Measurements from ENCODE around the gene ARPP21.

ARPP21 gene

GRCh38 chr3:35745351-35745750, 106.0 kb downstream of the ARPP21 start:
- Histone ChIP-seq H3K9ac (no peak overlapping the region), H3K4me1 (ENCODE audit: low read depth, poor library complexity, severe bottlenecking) (no peaks in the 10 kb centered on the region), H4K20me1 (ENCODE audit: insufficient read depth) (no peaks in the 10 kb centered on the region), H3K36me3 (ENCODE audit: insufficient read depth) (no peaks in the 10 kb centered on the region), H3K4me2 (no peak overlapping the region), H2AFZ (ENCODE audit: low read depth) (no peak overlapping the region), H3K27me3 (ENCODE audit: insufficient read depth, low read depth) (no peaks in the 10 kb centered on the region), H3K4me3 (IDR thresholded peaks at IDR 0.05; ENCODE audit: insufficient read depth, low read depth, low read length) (no peak overlapping the region), H3K79me2 (ENCODE audit: insufficient read depth, low read depth) (no peaks in the 10 kb centered on the region), H3K27ac (no peak overlapping the region)
- TF ChIP-seq, protein P1, sequence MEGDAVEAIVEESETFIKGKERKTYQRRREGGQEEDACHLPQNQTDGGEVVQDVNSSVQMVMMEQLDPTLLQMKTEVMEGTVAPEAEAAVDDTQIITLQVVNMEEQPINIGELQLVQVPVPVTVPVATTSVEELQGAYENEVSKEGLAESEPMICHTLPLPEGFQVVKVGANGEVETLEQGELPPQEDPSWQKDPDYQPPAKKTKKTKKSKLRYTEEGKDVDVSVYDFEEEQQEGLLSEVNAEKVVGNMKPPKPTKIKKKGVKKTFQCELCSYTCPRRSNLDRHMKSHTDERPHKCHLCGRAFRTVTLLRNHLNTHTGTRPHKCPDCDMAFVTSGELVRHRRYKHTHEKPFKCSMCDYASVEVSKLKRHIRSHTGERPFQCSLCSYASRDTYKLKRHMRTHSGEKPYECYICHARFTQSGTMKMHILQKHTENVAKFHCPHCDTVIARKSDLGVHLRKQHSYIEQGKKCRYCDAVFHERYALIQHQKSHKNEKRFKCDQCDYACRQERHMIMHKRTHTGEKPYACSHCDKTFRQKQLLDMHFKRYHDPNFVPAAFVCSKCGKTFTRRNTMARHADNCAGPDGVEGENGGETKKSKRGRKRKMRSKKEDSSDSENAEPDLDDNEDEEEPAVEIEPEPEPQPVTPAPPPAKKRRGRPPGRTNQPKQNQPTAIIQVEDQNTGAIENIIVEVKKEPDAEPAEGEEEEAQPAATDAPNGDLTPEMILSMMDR (conservative IDR thresholded peaks at IDR 0.05; ENCODE audit: low read depth, low read length): no peak

GRCh38 chr3:35745802-35746484, 106.6 kb downstream of the ARPP21 start:
- no peak overlapping the region for H2AFZ ChIP-seq (ENCODE audit: low read depth)
- no peak overlapping the region for H3K4me2 ChIP-seq
- no peaks in the 10 kb centered on the region for H3K36me3 ChIP-seq (ENCODE audit: insufficient read depth)
- H3K4me3 ChIP-seq (IDR thresholded peaks at IDR 0.05; ENCODE audit: insufficient read depth, low read depth, low read length): no peak overlapping the region
- no peaks in the 10 kb centered on the region for H3K27me3 ChIP-seq (ENCODE audit: insufficient read depth, low read depth)
- H3K27ac ChIP-seq: no peak overlapping the region
- H4K20me1 ChIP-seq (ENCODE audit: insufficient read depth): no peaks in the 10 kb centered on the region
- no peaks in the 10 kb centered on the region for H3K79me2 ChIP-seq (ENCODE audit: insufficient read depth, low read depth)
- H3K9ac ChIP-seq: no peak overlapping the region
- no peaks in the 10 kb centered on the region for H3K4me1 ChIP-seq (ENCODE audit: low read depth, poor library complexity, severe bottlenecking)
- TF ChIP-seq, protein P1 (conservative IDR thresholded peaks at IDR 0.05; ENCODE audit: low read depth, low read length): no peak

DNA sequence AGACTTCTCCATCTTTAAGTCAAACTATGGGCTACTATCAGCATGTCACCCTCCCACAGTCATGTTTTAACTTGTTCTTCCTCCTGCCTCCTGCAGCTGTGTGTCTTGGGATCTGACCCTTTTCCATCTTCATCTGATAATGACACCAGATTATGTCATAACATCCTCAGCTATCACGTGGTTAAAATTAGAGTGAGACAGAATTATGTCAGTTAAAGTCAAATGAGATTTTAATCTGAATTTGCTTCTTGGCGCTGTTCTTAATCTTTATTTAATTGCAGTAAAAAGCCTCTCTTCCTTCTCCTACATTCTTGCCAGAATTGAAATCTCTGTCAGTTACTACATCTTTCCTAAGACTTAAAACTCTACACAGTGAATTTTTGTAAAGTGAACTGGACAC, 107.2 kb downstream of the ARPP21 start:
- Histone ChIP-seq H3K4me1 (ENCODE audit: low read depth, poor library complexity, severe bottlenecking) (no peaks in the 10 kb centered on the region), H3K9ac (no peak overlapping the region), H3K4me3 (IDR thresholded peaks at IDR 0.05; ENCODE audit: insufficient read depth, low read depth, low read length) (no peak overlapping the region), H3K27ac (no peak overlapping the region), H3K36me3 (ENCODE audit: insufficient read depth) (no peaks in the 10 kb centered on the region), H3K27me3 (ENCODE audit: insufficient read depth, low read depth) (no peaks in the 10 kb centered on the region), H3K4me2 (no peak overlapping the region), H4K20me1 (ENCODE audit: insufficient read depth) (no peaks in the 10 kb centered on the region), H2AFZ (ENCODE audit: low read depth) (no peak overlapping the region), H3K79me2 (ENCODE audit: insufficient read depth, low read depth) (no peaks in the 10 kb centered on the region)
- TF ChIP-seq, protein P1 (conservative IDR thresholded peaks at IDR 0.05; ENCODE audit: low read depth, low read length): no peak

- Histone ChIP-seq H2AFZ (ENCODE audit: low read depth) (no peak overlapping the region), H4K20me1 (ENCODE audit: insufficient read depth) (no peaks in the 10 kb centered on the region), H3K79me2 (ENCODE audit: insufficient read depth, low read depth) (no peaks in the 10 kb centered on the region), H3K27ac (no peak overlapping the region), H3K36me3 (ENCODE audit: insufficient read depth) (no peaks in the 10 kb centered on the region), H3K4me3 (IDR thresholded peaks at IDR 0.05; ENCODE audit: insufficient read depth, low read depth, low read length) (no peak overlapping the region), H3K4me2 (no peak overlapping the region), H3K27me3 (ENCODE audit: insufficient read depth, low read depth) (no peaks in the 10 kb centered on the region), H3K9ac (no peak overlapping the region), H3K4me1 (ENCODE audit: low read depth, poor library complexity, severe bottlenecking) (no peaks in the 10 kb centered on the region)
- TF ChIP-seq, protein P1 (conservative IDR thresholded peaks at IDR 0.05; ENCODE audit: low read depth, low read length): no peak
Measured at GRCh38 chr3:35748144-35748543, 108.8 kb downstream of the ARPP21 start.

Data from KMS-11 (cell line).